M059J (cell line): ENCODE results near the gene GSTM4. TPM values are rescaled to one million over a fixed set of nuclear protein-coding genes. Genes with fewer than 3 reads are reported as not detected.
"Not testable (repeated sequence)": the region's sequence is repeated elsewhere in the genome, so short reads cannot be mapped to it uniquely, and the experiment has no call there.

Experiments
- DNase-seq: peaks from one replicate; pipeline ENCODE4 v3.0.0-alpha.2; 2012; ENCODE audit warnings: low read depth
- total RNA-seq: library from RNA; depleted of rRNA; stranded (reverse); fragments of >200 nt; shearing (Covaris generic); gene quantifications from 2 replicates; pipeline ENCODE4 v1.2.3, GENCODE V29; 2014; rRNA removed

GSTM4 gene
- total RNA-seq, 1 experiment from 2014 or later: 37.4 TPM

- not testable (repeated sequence) for DNase-seq
Measured at GRCh38 chr1:109702940-109703339, 47.0 kb downstream of the GSTM4 start.

GRCh38 chr1:109704173-109704572 is 48.3 kb downstream of the GSTM4 start:
- no peak for DNase-seq

- no peak for DNase-seq
Measured at GRCh38 chr1:109705411-109705810, 49.5 kb downstream of the GSTM4 start.

GRCh38 chr1:109708949-109709348 is 53.0 kb downstream of the GSTM4 start:
- DNase-seq: not testable (repeated sequence)

DNA sequence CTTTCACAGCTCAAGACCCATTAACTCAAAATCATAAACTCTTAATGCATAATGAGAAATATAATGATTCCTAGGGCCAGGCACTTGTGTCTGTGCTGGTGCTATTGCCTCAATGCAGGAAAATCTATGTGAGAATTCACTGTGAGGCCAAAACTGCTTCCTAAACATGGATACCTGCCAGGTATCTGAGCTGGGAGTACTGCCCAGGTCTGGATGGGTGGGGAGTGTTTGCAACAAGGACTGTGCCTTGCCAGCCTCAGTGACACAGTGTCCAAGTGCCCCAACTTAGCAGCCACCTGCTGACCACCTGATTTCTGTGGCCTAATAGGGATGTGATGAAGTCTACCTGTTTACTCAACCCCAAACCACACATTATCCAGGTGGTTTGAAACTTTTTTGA is 53.9 kb downstream of the GSTM4 start:
- not testable (repeated sequence) for DNase-seq

Other genes with a start within 250 kb of the GSTM4 start
- gene PSMA5, start 229.7 kb upstream of the GSTM4 start, total RNA-seq: 119 and 162 TPM in 2 replicates
- 0.05 TPM in 1 of 2 replicates, not detected in the other for gene SYPL2, start 189.6 kb upstream of the GSTM4 start, total RNA-seq
- gene ATXN7L2, start 172.2 kb upstream of the GSTM4 start, total RNA-seq: 2.4 and 5.0 TPM in 2 replicates
- gene CYB561D1, start 162.0 kb upstream of the GSTM4 start, total RNA-seq: 6.6 and 8.0 TPM in 2 replicates
- 1.1 and 2.4 TPM in 2 replicates for gene AMIGO1, start 146.4 kb upstream of the GSTM4 start, total RNA-seq
- not detected in 2 replicates for gene GPR61, start 116.2 kb upstream of the GSTM4 start, total RNA-seq
- gene GNAI3, start 107.5 kb upstream of the GSTM4 start, total RNA-seq: 11.1 and 14.8 TPM in 2 replicates
- gene GNAT2, start 36.5 kb upstream of the GSTM4 start, total RNA-seq: 0.12 TPM in 1 of 2 replicates, not detected in the other
- 86.0 and 106 TPM in 2 replicates for gene AMPD2, start 36.3 kb upstream of the GSTM4 start, total RNA-seq
- 10.7 and 17.4 TPM in 2 replicates for gene GSTM2, start 12.0 kb downstream of the GSTM4 start, total RNA-seq
- not detected in 2 replicates for gene GSTM1, start 31.7 kb downstream of the GSTM4 start, total RNA-seq
- gene GSTM5, start 56.2 kb downstream of the GSTM4 start, total RNA-seq: not detected in 2 replicates
- gene GSTM3, start 84.9 kb downstream of the GSTM4 start, total RNA-seq: 159 and 216 TPM in 2 replicates
- not detected in 2 replicates for gene EPS8L3, start 107.8 kb downstream of the GSTM4 start, total RNA-seq